ENCODE data around the gene VCL. TPM values are rescaled to one million over a fixed set of nuclear protein-coding genes. Genes with fewer than 3 reads are reported as not detected.
"Not testable (repeated sequence)": the region's sequence is repeated elsewhere in the genome, so short reads cannot be mapped to it uniquely, and the experiment has no call there.

Gene VCL
- polyA plus RNA-seq, 1 donor from 2014 or later, result 11.2 TPM

DNA sequence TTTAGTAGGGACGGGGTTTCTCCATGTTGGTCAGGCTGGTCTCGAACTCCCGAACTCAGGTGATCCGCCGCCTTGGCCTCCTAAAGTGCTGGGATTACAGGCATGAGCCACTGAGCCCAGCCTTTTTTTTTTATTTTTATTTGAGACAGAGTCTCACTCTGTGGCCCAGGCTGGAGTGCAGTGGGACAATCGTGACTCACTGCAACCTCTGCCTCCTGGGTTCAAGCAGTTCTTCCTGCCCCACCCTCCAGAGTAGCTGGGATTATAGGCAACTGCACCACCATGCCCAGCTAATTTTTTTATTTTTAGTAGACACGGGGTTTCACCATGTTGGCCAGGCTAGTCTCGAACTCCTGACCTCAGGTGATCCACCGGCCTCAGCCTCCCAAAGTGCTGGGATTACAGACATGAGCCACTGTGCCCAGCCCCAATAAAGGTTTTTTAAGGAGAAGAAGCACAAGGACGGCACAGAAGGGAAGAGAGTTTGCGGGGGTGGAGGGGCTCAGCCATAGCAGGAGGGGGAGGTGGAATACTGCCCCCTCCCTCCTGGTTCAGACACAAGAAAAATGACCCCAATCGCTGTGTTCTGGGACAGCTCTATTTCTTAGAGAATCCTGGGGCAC, 32.5 kb upstream of the VCL start:
- not testable (repeated sequence) for H4K20me1 ChIP-seq (ENCODE audit: insufficient read depth); H3K9ac ChIP-seq (ENCODE audit: low read length); H3F3A ChIP-seq (ENCODE audit: insufficient read depth, low read length, poor library complexity, severe bottlenecking); H3K27ac ChIP-seq (ENCODE audit: low read length); H2AFZ ChIP-seq (ENCODE audit: low read depth, low read length); H3K27me3 ChIP-seq (ENCODE audit: insufficient read depth, low read depth, low read length); H3K9me2 ChIP-seq (ENCODE audit: insufficient read depth, low read length); H3K79me2 ChIP-seq (replicated peaks; ENCODE audit: insufficient read depth, low read length); H3K4me3 ChIP-seq (ENCODE audit: low read length); H3K9me3 ChIP-seq (ENCODE audit: low read length); H3K4me2 ChIP-seq (ENCODE audit: low read length); H3K36me3 ChIP-seq (ENCODE audit: insufficient read depth, low read length)

DNA sequence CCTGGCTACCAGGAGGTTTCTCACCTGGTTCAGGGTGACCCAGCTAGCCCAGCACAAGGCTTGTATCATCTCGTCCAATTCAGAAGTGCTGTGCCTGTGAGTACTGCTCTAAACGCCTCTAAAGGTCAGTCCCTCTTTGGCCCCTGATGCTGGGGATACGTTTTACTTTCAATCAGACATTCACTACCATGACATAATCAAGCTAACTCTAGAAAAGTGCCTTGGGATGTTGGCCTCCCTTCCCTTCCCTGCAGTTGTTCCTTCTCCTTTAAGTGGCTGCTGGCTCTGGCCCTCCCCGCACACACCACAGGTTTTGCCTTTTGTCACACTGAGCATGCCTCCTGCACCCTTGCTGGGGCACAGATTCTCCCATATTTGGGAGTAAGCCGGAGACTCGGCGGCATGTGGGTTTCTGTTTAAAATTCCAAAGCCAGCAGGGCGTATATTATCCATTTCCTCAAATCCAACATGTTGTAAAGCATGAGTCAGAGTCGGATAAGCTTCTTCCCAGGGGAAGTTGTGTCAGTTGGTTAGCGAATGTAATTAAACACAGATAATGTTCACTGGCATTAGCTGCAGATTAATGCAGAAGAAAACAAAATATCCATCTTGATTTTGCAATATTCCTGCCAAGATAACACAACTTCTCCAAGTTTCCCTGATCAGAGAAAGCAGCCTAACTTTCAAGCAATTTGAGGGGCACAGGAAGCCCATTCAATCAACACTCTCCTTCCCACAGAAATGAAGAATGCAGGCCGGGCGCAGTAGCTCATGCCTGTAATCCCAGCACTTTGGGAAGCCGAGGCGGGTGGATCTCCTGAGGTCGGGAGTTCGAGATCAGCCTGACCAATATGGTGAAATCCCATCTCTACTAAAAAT, 31.8 kb upstream of the VCL start:
- Histone ChIP-seq H4K20me1 (ENCODE audit: insufficient read depth) (no peaks in the 10 kb centered on the region), H3K36me3 (ENCODE audit: insufficient read depth, low read length) (no peaks in the 10 kb centered on the region), H3F3A (ENCODE audit: insufficient read depth, low read length, poor library complexity, severe bottlenecking) (no peaks in the 10 kb centered on the region), H3K9me3 (ENCODE audit: low read length) (no peaks in the 10 kb centered on the region), H3K9ac (ENCODE audit: low read length) (peak overlapping the region; percentile 3), H3K4me2 (ENCODE audit: low read length) (peak overlapping the region; percentile 44), H2AFZ (ENCODE audit: low read depth, low read length) (no peak overlapping the region), H3K9me2 (ENCODE audit: insufficient read depth, low read length) (no peaks in the 10 kb centered on the region), H3K79me2 (replicated peaks; ENCODE audit: insufficient read depth, low read length) (no peaks in the 10 kb centered on the region), H3K27me3 (ENCODE audit: insufficient read depth, low read depth, low read length) (no peaks in the 10 kb centered on the region), H3K4me3 (ENCODE audit: low read length) (peak overlapping the region; percentile 45), H3K27ac (ENCODE audit: low read length) (no peak overlapping the region)
- TF ChIP-seq, protein P1, sequence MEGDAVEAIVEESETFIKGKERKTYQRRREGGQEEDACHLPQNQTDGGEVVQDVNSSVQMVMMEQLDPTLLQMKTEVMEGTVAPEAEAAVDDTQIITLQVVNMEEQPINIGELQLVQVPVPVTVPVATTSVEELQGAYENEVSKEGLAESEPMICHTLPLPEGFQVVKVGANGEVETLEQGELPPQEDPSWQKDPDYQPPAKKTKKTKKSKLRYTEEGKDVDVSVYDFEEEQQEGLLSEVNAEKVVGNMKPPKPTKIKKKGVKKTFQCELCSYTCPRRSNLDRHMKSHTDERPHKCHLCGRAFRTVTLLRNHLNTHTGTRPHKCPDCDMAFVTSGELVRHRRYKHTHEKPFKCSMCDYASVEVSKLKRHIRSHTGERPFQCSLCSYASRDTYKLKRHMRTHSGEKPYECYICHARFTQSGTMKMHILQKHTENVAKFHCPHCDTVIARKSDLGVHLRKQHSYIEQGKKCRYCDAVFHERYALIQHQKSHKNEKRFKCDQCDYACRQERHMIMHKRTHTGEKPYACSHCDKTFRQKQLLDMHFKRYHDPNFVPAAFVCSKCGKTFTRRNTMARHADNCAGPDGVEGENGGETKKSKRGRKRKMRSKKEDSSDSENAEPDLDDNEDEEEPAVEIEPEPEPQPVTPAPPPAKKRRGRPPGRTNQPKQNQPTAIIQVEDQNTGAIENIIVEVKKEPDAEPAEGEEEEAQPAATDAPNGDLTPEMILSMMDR (IDR thresholded peaks at IDR 0.05; ENCODE audit: poor library complexity, severe bottlenecking), result no peak
- TF ChIP-seq EP300 (conservative IDR thresholded peaks at IDR 0.05; ENCODE audit: poor library complexity, severe bottlenecking) (no peak), TAF1 (IDR thresholded peaks at IDR 0.05; ENCODE audit: low read depth) (no peak), SMC3 (conservative IDR thresholded peaks at IDR 0.05; ENCODE audit: poor library complexity) (no peak), POLR2AphosphoS5 (IDR thresholded peaks at IDR 0.05) (no peak), EZH2 (IDR thresholded peaks at IDR 0.05; ENCODE audit: borderline replicate concordance, insufficient read depth, low read length, poor library complexity, severe bottlenecking) (no peak), MXI1 (conservative IDR thresholded peaks at IDR 0.05; ENCODE audit: poor library complexity, severe bottlenecking) (no peak), RAD21 (conservative IDR thresholded peaks at IDR 0.05) (no peak)
- TF ChIP-seq, protein P2, sequence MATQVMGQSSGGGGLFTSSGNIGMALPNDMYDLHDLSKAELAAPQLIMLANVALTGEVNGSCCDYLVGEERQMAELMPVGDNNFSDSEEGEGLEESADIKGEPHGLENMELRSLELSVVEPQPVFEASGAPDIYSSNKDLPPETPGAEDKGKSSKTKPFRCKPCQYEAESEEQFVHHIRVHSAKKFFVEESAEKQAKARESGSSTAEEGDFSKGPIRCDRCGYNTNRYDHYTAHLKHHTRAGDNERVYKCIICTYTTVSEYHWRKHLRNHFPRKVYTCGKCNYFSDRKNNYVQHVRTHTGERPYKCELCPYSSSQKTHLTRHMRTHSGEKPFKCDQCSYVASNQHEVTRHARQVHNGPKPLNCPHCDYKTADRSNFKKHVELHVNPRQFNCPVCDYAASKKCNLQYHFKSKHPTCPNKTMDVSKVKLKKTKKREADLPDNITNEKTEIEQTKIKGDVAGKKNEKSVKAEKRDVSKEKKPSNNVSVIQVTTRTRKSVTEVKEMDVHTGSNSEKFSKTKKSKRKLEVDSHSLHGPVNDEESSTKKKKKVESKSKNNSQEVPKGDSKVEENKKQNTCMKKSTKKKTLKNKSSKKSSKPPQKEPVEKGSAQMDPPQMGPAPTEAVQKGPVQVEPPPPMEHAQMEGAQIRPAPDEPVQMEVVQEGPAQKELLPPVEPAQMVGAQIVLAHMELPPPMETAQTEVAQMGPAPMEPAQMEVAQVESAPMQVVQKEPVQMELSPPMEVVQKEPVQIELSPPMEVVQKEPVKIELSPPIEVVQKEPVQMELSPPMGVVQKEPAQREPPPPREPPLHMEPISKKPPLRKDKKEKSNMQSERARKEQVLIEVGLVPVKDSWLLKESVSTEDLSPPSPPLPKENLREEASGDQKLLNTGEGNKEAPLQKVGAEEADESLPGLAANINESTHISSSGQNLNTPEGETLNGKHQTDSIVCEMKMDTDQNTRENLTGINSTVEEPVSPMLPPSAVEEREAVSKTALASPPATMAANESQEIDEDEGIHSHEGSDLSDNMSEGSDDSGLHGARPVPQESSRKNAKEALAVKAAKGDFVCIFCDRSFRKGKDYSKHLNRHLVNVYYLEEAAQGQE (IDR thresholded peaks at IDR 0.05; ENCODE audit: borderline replicate concordance), result no peak
